Keratinocyte (primary cell): ENCODE data around the gene TNIK. TPM values are rescaled to one million over a fixed set of nuclear protein-coding genes. Genes with fewer than 3 reads are reported as not detected.

Source experiments
- DNase-seq: peaks from one replicate; pipeline ENCODE4 v3.0.0-alpha.2; 2011; ENCODE audit warnings: low read depth, missing footprints, low spot score
- FAIRE-seq: peaks from 2 replicates; lab custom pipeline; 2011; peaks lifted over from hg19 to GRCh38; lab: Jason Lieb, UNC
- H2AFZ ChIP-seq: 2 replicates; pipeline ENCODE4 v1.6.0; 2012; ENCODE audit warnings: low read length, control low read depth, inconsistent platforms; ENCODE audit not compliant: control insufficient read depth
- H3K27ac ChIP-seq: 2 replicates; pipeline ENCODE4 v1.5.1; 2011; ENCODE audit warnings: low read length; ENCODE audit not compliant: control insufficient read depth, insufficient read depth
- H3K27me3 ChIP-seq: 3 replicates; pipeline ENCODE4 v1.6.0; 2011; ENCODE audit warnings: low read length; ENCODE audit not compliant: control insufficient read depth, insufficient read depth; ENCODE audit errors: extremely low read depth
- H3K36me3 ChIP-seq, 2 experiments: 2 replicates in 1 of 2; 3 replicates in 1 of 2; pipeline ENCODE4 v1.5.1; 2011; ENCODE audit warnings: low read length in 2 of 2, mild to moderate bottlenecking in 1 of 2; ENCODE audit not compliant: control insufficient read depth in 2 of 2, insufficient read depth in 2 of 2; ENCODE audit errors: extremely low read depth in 1 of 2
- H3K4me1 ChIP-seq: 3 replicates; pipeline ENCODE4 v1.5.1; 2011; ENCODE audit warnings: low read length; ENCODE audit not compliant: control insufficient read depth, insufficient read depth; ENCODE audit errors: extremely low read depth
- H3K4me2 ChIP-seq: 3 replicates; pipeline ENCODE4 v1.6.0; 2011; ENCODE audit warnings: low read depth, low read length; ENCODE audit not compliant: control insufficient read depth, insufficient read depth; ENCODE audit errors: extremely low read depth
- H3K4me3 ChIP-seq, 3 experiments: fragments of 200-600 bp in 1 of 3; sonication (generic) in 1 of 3; 2 replicates in 2 of 3; 3 replicates in 1 of 3; pipeline ENCODE4 v1.5.1; 2011 to 2016; ENCODE audit warnings: low read length in 3 of 3, mild to moderate bottlenecking in 3 of 3, control low read depth in 2 of 3, inconsistent platforms in 1 of 3, low read depth in 1 of 3, mixed read lengths in 1 of 3, mixed run types in 1 of 3, moderate library complexity in 1 of 3; ENCODE audit not compliant: control insufficient read depth in 2 of 3, insufficient read depth in 2 of 3; ENCODE audit errors: extremely low read depth in 1 of 3
- H3K79me2 ChIP-seq: 2 replicates; pipeline ENCODE4 v1.6.0; 2012; ENCODE audit warnings: low read length; ENCODE audit not compliant: control insufficient read depth, insufficient read depth
- H3K9ac ChIP-seq: 3 replicates; pipeline ENCODE4 v1.6.0; 2011; ENCODE audit warnings: low read length; ENCODE audit not compliant: control insufficient read depth, insufficient read depth; ENCODE audit errors: extremely low read depth
- H3K9me1 ChIP-seq: 3 replicates; pipeline ENCODE4 v1.6.0; 2011; ENCODE audit warnings: low read length; ENCODE audit not compliant: control insufficient read depth, insufficient read depth; ENCODE audit errors: extremely low read depth
- H3K9me3 ChIP-seq: 2 replicates; pipeline ENCODE4 v1.5.1; 2012; ENCODE audit warnings: low read depth, low read length; ENCODE audit not compliant: control insufficient read depth
- H4K20me1 ChIP-seq: 3 replicates; pipeline ENCODE4 v1.6.0; 2011; ENCODE audit warnings: low read length; ENCODE audit not compliant: control insufficient read depth, insufficient read depth; ENCODE audit errors: extremely low read depth
- EZH2 ChIP-seq: IDR thresholded peaks from one replicate; pipeline ENCODE4 v1.6.1; 2012; ENCODE audit warnings: inconsistent platforms, mild to moderate bottlenecking, low read length, moderate library complexity
- dilution Hi-C: fragments of 300-500 bp; cut with MboI; formaldehyde crosslinking; loops from one replicate; pipeline ENCODE4 v1.7.0; 2020; ENCODE audit warnings: low sequenced_read_pairs; ENCODE audit not compliant: extremely low pct_ligation_motif_present
- polyA plus RNA-seq, 5 experiments: library from polyadenylated mRNA; depleted of rRNA in 3 of 5; stranded (reverse) in 3 of 5; stranded (forward) in 1 of 5; unstranded in 1 of 5; fragments of >200 nt; gene quantifications; 1 replicate in 1 of 5; 2 replicates in 3 of 5; 3 replicates in 1 of 5; pipeline versions ENCODE4 v1.2.1 to v1.2.3, GENCODE V29; 2011 to 2012; ENCODE audit warnings: missing spikeins in 2 of 5, low read depth in 1 of 5, low replicate concordance in 1 of 5
- TF ChIP-seq, protein P1 (sequence below), 3 experiments: IDR thresholded peaks in 1 of 3; conservative IDR thresholded peaks in 1 of 3; optimal IDR thresholded peaks in 1 of 3; 2 replicates in 2 of 3; 3 replicates in 1 of 3; pipeline versions ENCODE3 to v1.5.1; 2011; ENCODE audit warnings: low read length in 3 of 3, mild to moderate bottlenecking in 3 of 3, moderate library complexity in 2 of 3, control low read depth in 1 of 3, inconsistent platforms in 1 of 3; ENCODE audit not compliant: insufficient read depth in 2 of 3; ENCODE audit errors: extremely low read depth in 1 of 3

Gene TNIK
- polyA plus RNA-seq, 1 donor (not counting 4 experiments of a cell fraction or from before 2014, with no cell fraction given) = 4.4 TPM

- H2AFZ ChIP-seq = no peak overlapping the region
- no peak overlapping the region for H3K4me3 ChIP-seq
- FAIRE-seq (no peak), DNase-seq (no peak)
- no peaks in the 10 kb centered on the region for H3K36me3 ChIP-seq
- H3K27me3 ChIP-seq = no peaks in the 10 kb centered on the region
- no peaks in the 10 kb centered on the region for H3K9me3 ChIP-seq
- no peak for TF ChIP-seq EZH2
- TF ChIP-seq, protein P1, sequence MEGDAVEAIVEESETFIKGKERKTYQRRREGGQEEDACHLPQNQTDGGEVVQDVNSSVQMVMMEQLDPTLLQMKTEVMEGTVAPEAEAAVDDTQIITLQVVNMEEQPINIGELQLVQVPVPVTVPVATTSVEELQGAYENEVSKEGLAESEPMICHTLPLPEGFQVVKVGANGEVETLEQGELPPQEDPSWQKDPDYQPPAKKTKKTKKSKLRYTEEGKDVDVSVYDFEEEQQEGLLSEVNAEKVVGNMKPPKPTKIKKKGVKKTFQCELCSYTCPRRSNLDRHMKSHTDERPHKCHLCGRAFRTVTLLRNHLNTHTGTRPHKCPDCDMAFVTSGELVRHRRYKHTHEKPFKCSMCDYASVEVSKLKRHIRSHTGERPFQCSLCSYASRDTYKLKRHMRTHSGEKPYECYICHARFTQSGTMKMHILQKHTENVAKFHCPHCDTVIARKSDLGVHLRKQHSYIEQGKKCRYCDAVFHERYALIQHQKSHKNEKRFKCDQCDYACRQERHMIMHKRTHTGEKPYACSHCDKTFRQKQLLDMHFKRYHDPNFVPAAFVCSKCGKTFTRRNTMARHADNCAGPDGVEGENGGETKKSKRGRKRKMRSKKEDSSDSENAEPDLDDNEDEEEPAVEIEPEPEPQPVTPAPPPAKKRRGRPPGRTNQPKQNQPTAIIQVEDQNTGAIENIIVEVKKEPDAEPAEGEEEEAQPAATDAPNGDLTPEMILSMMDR (optimal IDR thresholded peaks at IDR 0.05 in 1 of 3, IDR thresholded peaks at IDR 0.05 in 1 of 3, conservative IDR thresholded peaks at IDR 0.05 in 1 of 3; ENCODE audit: extremely low read depth in 1 of 3, insufficient read depth in 2 of 3, low read length in 3 of 3) = no peak
- peaks cover 4% of the 10 kb centered on the region for H3K4me1 ChIP-seq
- no peak overlapping the region for H3K27ac ChIP-seq
- no peak overlapping the region for H3K9ac ChIP-seq
- H3K9me1 ChIP-seq = no peaks in the 10 kb centered on the region
- H3K4me2 ChIP-seq = no peak overlapping the region
- H4K20me1 ChIP-seq = no peaks in the 10 kb centered on the region
- dilution Hi-C loops = no loop called here
- no peaks in the 10 kb centered on the region for H3K79me2 ChIP-seq
Measured at GRCh38 chr3:171125010-171125409, 335.2 kb downstream of the TNIK start.

- Histone ChIP-seq H4K20me1 (no peaks in the 10 kb centered on the region), H3K36me3 (no peaks in the 10 kb centered on the region), H3K4me1 (no peaks in the 10 kb centered on the region), H3K4me3 (no peak overlapping the region), H3K27ac (no peak overlapping the region), H3K9ac (no peak overlapping the region), H3K27me3 (no peaks in the 10 kb centered on the region), H3K9me1 (no peaks in the 10 kb centered on the region), H3K4me2 (no peak overlapping the region), H3K9me3 (no peaks in the 10 kb centered on the region), H3K79me2 (no peaks in the 10 kb centered on the region), H2AFZ (no peak overlapping the region)
- FAIRE-seq = no peak
- dilution Hi-C loops = no loop called here
- TF ChIP-seq, protein P1 (optimal IDR thresholded peaks at IDR 0.05 in 1 of 3, IDR thresholded peaks at IDR 0.05 in 1 of 3, conservative IDR thresholded peaks at IDR 0.05 in 1 of 3; ENCODE audit: extremely low read depth in 1 of 3, insufficient read depth in 2 of 3, low read length in 3 of 3) = no peak
- TF ChIP-seq EZH2 = no peak
- no peak for DNase-seq
Measured at GRCh38 chr3:171123915-171124314, 336.3 kb downstream of the TNIK start.
